ENCODE data around the gene PRXL2B.
"Not testable (repeated sequence)": the region's sequence is repeated elsewhere in the genome, so short reads cannot be mapped to it uniquely, and the experiment has no call there.

GRCh38 chr1:2577565-2578075, 9.0 kb upstream of the PRXL2B start:
- TF ChIP-seq CTCF (IDR thresholded peaks at IDR 0.05; ENCODE audit: low read length); EZH2 (optimal IDR thresholded peaks at IDR 0.05; ENCODE audit: low read depth, low read length): not testable (repeated sequence)

Data from MM.1S (cell line).